ENCODE measurements around the gene NLGN4Y.

Gene NLGN4Y

GRCh38 chrY:14524272-14525231, at the start of gene NLGN4Y:
Gene NLGN4Y (plus strand): TSS chrY:14524529. CDS start chrY:14622120, 97,591 bp downstream.
- DNase-seq, result peak; percentile 27

- no peak for DNase-seq
Observed at GRCh38 chrY:14485935-14486334, 38.4 kb upstream of the NLGN4Y start.

DNA sequence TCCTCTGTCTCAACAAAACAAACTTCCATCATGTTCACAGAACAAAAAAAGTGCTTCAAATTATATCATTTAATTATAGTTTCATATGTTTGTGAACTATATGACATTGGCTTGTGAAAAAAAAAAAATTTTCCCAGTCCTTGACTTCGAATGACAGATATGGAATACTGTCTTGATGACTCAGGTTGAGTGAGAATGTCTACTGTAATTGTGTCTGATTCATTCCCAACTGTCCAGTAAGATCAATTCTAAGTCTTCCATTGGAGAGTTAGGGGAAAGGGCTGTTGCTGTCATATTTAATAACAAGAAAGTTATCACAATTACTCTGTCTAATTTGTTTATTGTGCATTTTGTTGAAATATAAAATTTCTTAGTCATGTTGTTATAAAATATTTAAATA, 34.1 kb upstream of the NLGN4Y start:
- no peak for DNase-seq

DNA sequence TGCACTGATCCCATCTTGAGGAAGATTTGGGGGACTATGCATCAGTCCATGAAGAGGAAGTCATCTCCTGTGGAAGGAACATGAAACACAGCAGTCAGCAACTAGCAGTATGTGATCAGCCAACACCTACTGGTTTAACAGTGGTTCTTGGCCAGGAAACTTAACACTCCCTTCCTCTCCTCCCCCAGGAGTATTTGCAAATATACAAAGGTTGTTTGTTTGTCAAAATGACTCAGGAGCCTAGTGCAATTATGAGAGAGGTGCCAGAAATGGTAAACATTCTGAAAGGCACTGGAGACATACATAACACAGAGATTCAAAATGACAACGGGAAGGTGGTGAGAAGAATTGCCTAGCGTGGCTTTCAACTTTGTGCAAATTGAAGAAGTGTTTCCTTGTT, 26.3 kb upstream of the NLGN4Y start:
- no peak for DNase-seq

DNA sequence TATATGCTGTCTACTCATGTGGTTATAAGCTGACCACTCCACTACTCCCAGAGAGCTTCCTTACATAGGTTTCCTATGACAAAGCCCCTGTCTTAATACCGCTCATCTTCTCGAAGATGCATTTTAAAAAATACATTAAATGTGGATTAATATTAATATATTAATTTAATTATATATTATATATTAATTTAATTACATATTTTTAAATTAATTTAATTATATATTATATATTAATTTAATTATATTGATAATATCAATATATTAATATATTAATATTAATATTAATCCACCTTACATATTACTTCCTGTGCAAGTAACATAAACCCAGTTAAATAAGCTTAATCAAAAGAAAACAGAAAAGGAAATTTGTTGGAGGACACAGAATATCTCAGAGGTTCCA, 19.7 kb upstream of the NLGN4Y start:
- no peak for DNase-seq

GRCh38 chrY:14522379-14522950, 1.9 kb upstream of the NLGN4Y start:
- no peak for DNase-seq

GRCh38 chrY:14523491-14524271, 648 bp upstream of the NLGN4Y start:
- peak; percentile 25 for DNase-seq

- DNase-seq, result no peak
Observed at GRCh38 chrY:14525315-14525714, 986 bp downstream of the NLGN4Y start.

DNA sequence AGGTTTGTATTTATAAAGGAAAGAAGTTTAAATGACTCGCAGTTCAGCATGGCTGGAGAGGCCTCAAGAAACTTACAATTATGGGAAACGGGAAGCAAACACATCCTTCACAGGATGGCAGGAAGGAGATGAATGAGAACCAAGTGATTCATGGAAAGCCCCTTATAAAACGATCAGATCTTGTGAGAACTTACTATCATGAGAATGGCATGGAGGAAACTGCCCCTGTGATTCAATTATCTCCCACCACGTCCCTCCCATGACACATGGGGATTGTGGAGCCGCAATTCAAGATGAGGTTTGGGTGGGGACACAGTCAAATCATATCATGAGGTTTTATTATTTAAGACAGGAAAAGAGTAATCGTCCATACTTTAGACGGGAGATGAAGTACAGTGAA, 4.0 kb downstream of the NLGN4Y start:
- DNase-seq, result no peak

DNA sequence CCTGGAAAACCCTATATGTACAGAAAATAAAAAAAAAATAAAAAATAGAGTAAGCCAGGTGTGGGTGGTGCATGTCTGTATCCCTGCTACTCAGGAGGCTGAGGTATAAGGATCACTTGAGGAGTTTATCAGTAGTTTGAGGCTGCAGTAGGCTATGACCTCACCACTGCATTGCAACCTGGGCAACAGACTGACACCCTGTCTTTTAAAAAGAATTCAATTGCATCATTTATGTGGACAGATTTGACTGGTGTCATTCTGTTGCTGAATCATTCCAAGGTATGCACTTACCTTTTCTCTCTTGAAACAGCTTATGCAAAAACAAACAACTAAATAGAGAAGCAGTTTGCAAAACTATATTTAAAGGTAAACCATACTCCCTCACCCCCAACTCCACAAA, 12.4 kb downstream of the NLGN4Y start:
- no peak for DNase-seq

- no peak for DNase-seq
Observed at GRCh38 chrY:14543506-14543905, 19.2 kb downstream of the NLGN4Y start.

- DNase-seq, result no peak
Observed at GRCh38 chrY:14581294-14581693, 57.0 kb downstream of the NLGN4Y start.

DNA sequence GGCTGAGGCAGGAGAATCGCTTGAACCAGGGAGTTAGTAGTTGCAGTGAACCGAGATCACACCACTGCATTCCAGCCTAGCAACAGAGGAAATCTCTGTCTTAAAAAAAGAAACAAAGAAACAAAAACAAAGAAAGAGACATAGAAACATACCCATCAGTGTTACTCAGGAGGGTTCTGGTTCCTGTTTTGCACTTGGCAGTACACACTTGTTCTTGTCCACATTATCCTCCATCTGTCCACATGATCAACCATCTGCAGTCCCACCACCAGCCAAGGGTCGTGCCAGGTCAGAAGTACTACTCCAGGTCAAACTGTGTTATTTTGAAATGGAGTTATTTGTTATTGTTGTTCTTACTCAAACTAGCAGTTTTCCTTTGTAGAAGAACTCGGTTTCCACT, 62.4 kb downstream of the NLGN4Y start:
- no peak for DNase-seq

DNA sequence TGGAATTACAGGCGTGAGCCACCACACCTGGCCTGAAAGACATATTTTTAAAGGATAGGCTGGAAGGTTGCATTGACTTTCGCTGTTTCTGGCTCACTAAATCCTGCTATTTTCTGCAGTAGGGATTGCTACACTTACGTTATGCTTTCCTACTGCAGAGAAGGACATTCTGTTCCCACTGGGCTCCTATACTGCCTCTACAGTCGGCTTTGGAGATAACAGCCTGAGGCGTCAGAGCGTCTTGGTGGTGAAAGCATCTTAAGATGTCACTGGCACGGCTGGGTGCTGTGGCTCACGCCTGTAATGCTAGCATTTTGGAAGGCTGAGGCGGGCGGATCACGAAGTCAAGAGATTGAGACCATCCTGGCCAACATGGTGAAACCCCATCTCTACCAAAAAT, 77.0 kb downstream of the NLGN4Y start:
- no peak for DNase-seq

DNA sequence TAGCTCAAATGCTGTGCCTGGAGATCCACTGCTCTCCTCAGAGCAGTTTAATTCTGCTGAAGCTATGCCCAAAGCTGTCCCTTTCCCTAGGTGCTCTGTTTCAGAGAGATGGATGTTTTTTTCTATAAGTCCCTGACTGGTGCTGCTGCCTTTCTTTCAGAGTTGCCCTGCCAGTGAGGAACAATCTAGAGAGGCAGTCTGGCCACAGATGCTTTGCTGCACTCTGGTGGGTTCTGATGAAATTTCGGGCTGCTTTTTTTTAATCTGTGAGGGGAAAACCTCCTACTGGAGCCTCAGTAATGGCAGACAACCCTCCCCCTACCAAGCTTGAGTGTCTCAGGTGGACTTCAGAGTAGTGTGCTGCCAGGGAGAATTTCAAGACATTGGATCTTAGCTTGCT, 93.3 kb downstream of the NLGN4Y start:
- DNase-seq, result no peak

- DNase-seq, result no peak
Observed at GRCh38 chrY:14618513-14618912, 94.2 kb downstream of the NLGN4Y start.

GRCh38 chrY:14628208-14628607, 103.9 kb downstream of the NLGN4Y start:
- no peak for DNase-seq

DNA sequence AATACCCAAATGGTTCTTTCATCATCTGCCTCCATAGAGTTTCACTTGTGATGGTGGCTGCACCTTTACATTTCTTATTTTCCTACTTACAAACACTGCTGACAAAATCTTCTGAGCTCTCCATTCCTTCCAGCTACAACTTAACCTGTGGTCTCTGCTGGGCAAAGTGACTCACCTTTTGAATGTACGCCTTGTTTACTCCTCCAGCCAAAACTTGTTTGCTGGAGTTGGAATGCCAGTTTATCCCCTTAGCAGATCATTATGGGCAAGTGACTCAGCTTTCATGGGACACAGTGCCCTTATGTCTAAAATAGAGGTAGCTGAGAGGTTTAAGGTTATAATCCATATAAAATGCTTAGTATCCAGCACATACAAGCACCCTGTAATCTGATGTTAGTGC, 107.3 kb downstream of the NLGN4Y start:
- DNase-seq, result no peak

- no peak for DNase-seq
Observed at GRCh38 chrY:14633718-14634117, 109.4 kb downstream of the NLGN4Y start.

DNA sequence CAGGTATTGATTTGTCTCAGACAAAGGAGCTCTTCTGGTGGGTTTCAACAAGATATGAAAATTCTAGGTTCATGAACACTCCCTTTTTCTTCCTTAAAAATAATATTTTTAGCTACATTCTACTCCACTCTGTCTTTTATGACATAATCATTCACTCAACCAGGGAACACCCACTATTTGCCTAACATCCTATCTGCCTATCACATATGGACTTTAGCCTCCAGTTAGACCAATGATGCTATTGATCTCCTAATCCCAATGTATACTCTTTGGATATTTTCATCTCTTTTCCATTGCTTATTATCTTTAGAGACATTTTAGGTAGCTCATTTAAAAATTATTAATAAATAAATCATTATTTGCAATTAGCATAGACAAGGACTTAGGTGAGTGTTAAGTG, 110.6 kb downstream of the NLGN4Y start:
- DNase-seq, result no peak

DNA sequence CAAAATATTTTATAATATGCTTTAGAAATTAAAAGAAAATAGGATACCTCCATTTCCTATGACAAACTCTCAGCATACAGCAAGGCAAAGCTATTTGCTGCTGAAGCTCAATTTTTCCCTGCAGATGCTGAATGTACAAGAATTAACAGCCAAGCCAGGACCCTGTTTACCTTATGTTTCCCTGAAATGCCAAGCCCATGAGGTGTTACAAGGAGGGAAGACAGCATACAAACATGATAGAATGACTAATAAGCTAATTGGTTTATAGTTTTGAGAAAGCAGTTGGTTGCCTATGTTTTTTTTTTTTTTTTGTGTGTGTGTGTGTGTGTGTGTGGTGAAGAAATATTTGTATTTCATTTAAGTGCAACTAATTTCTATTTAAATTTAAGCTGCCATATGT, 113.2 kb downstream of the NLGN4Y start:
- no peak for DNase-seq

DNA sequence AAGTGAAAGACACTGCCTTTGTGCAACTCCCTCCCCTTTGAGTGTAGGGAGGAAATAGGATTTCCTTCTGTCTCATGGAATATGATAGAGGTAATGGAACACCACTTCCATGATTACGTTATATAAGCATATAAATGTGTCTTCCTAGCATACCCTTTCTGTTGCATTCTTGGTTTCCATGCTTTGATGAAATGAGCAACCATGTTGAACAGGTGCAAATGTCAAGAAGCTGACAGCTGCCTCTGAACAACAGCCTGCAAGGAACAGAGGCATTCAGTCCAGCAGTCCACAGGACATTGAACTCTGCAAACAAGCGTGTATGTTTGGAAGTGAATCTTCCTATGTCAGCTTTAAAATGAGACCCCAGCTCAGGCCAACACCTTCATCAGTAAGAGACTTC, 117.5 kb downstream of the NLGN4Y start:
- DNase-seq, result no peak

DNA sequence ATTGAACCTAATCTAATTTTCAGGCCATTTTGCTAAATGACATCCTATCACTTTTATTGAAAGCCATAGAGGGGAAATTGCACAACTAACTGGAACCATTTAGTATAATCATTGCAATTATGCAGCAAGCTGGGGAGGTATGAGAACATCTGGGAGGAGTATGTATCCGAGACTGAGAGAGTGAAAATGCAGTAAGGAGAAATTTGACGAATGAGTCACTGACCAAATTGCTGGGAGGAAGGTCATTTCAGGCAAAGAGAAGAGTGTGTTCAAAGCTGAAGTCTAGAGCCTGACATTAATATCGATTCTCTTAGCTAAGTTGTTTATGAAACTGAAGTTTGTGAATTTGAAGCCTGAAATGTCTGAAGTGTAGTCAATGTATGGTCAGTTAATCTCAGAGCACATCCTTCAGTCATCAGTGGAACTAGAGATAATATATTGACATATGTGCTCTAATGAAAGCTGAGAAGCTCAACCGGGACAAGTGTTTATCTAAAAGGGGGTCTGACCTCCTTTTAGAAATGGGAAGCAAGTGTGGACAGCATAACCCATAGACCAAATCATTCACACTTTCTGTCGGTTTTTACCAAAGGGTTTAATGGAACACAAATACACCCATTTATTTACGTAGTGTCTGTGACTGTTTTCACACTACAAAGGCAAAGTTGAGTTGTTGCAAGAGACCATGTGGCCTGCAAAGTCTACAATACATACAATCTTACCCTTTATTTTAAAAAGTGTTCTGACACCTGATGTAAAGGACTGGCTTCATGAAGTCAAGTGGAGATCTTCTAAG, 120.0 kb downstream of the NLGN4Y start:
- no peak for DNase-seq

All from stimulated activated CD8-positive, alpha-beta memory T cell treated with anti-CD3 and anti-CD28 coated beads, Interleukin-4, amount 100 ng/mL, for 48 hours (primary cell).